B cell (primary cell): ENCODE measurements around the gene TBCC.

Experiments used
- EZH2 ChIP-seq: IDR thresholded peaks from 2 replicates; pipeline ENCODE4 v1.6.1; 2012; ENCODE audit warnings: borderline replicate concordance, low read depth, mild to moderate bottlenecking, moderate library complexity, low read length; ENCODE audit not compliant: insufficient read depth, poor library complexity, severe bottlenecking
- TF ChIP-seq, protein P1 (sequence below): fragments of 200-600 bp; IDR thresholded peaks from one replicate; pipeline ENCODE4 v1.8.0; 2022; ENCODE audit warnings: antibody characterized with exemption, mild to moderate bottlenecking

DNA sequence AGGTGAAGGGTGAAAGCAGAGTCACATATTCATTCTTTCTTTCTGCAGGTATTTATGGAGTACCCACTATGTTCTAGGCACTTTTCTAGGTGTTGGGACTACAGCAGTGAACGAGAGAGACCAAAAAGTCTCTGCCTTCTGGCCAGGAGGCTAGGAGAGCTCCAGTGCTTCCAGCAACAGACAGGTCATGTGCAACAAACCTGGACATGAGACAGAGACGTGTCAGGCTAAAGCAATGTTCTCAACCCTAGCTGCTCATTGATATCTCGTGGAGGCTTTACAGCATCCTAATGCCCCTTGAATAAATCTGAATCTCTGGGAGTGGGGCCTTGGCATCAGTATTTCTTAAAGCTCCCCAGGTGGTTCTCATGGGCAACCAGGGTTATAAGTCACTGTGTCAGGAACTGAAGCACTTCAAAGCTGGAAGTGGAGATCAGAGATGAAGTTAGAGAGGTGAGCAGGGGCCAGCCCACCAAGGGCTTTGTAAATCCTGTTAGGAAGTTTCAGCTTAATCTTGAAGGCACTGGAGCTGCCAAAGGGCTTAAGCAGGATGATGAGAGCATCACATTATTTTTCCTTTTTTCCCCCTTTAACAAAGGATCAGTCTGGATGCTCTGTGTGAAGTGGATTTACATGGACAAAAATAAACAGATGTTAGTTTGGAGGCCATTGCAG is 13.0 kb upstream of the TBCC start:
- TF ChIP-seq, protein P1, sequence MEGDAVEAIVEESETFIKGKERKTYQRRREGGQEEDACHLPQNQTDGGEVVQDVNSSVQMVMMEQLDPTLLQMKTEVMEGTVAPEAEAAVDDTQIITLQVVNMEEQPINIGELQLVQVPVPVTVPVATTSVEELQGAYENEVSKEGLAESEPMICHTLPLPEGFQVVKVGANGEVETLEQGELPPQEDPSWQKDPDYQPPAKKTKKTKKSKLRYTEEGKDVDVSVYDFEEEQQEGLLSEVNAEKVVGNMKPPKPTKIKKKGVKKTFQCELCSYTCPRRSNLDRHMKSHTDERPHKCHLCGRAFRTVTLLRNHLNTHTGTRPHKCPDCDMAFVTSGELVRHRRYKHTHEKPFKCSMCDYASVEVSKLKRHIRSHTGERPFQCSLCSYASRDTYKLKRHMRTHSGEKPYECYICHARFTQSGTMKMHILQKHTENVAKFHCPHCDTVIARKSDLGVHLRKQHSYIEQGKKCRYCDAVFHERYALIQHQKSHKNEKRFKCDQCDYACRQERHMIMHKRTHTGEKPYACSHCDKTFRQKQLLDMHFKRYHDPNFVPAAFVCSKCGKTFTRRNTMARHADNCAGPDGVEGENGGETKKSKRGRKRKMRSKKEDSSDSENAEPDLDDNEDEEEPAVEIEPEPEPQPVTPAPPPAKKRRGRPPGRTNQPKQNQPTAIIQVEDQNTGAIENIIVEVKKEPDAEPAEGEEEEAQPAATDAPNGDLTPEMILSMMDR = no peak
- TF ChIP-seq EZH2 = no peak
